ENCODE measurements around the gene RNF17. TPM values are rescaled to one million over a fixed set of nuclear protein-coding genes. Genes with fewer than 3 reads are reported as not detected.

RNF17 gene, protein sequence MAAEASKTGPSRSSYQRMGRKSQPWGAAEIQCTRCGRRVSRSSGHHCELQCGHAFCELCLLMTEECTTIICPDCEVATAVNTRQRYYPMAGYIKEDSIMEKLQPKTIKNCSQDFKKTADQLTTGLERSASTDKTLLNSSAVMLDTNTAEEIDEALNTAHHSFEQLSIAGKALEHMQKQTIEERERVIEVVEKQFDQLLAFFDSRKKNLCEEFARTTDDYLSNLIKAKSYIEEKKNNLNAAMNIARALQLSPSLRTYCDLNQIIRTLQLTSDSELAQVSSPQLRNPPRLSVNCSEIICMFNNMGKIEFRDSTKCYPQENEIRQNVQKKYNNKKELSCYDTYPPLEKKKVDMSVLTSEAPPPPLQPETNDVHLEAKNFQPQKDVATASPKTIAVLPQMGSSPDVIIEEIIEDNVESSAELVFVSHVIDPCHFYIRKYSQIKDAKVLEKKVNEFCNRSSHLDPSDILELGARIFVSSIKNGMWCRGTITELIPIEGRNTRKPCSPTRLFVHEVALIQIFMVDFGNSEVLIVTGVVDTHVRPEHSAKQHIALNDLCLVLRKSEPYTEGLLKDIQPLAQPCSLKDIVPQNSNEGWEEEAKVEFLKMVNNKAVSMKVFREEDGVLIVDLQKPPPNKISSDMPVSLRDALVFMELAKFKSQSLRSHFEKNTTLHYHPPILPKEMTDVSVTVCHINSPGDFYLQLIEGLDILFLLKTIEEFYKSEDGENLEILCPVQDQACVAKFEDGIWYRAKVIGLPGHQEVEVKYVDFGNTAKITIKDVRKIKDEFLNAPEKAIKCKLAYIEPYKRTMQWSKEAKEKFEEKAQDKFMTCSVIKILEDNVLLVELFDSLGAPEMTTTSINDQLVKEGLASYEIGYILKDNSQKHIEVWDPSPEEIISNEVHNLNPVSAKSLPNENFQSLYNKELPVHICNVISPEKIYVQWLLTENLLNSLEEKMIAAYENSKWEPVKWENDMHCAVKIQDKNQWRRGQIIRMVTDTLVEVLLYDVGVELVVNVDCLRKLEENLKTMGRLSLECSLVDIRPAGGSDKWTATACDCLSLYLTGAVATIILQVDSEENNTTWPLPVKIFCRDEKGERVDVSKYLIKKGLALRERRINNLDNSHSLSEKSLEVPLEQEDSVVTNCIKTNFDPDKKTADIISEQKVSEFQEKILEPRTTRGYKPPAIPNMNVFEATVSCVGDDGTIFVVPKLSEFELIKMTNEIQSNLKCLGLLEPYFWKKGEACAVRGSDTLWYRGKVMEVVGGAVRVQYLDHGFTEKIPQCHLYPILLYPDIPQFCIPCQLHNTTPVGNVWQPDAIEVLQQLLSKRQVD (N-terminal part only)
- total RNA-seq, result not detected in 2 replicates

DNA sequence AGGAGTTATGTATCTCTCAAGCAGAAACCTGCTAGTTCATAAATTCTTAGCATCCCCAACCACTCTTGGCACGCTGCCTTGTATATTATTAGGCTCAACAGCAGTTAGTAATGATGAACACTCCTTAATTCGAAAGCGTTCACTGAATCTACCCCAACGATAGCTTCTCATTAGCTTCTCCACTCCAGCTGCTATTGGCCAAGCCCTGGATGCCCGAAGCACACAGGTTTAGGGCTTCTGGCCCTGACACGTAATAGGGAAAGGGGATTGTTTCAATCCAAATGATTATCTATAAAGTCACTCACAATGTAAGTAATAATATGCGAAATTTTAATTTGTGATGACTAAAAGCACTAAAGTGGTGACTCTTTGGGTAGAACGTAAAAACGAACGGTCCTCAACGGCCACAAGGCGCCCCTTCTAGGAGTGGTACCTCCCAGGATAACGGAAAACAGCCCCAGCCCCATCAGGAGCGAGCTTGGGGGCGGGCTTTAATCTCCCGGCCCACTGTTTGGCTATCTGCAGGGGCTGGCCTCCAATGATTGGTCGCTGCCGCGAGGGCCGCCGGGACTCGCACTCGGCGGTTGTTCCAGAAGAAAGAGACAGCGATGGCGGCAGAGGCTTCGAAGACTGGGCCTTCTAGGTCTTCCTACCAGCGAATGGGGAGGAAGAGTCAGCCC, at the start of gene RNF17:
TSS of gene RNF17 (plus strand) at position 574 of the 680 bp plus-strand sequence. CDS start at position 609, 35 bp downstream.

Other genes with a start within 250 kb of the RNF17 start
- gene ATP12A, start 83.8 kb upstream of the RNF17 start, total RNA-seq, result not detected in 2 replicates

All from smooth muscle cell of the umbilical artery (primary cell).